B cell (primary cell): ENCODE data around the gene ELK3. TPM values are rescaled to one million over a fixed set of nuclear protein-coding genes. Genes with fewer than 3 reads are reported as not detected.

Experiments
- ATAC-seq: fragments of 200-7000 bp; cut with Tn5 transposase; one replicate; pipeline ENCODE4 v1.10.0; 2021; ENCODE audit warnings: low read depth, mild to moderate bottlenecking, moderate number of reproducible peaks, moderate library complexity
- CTCF ChIA-PET: fragments of 350-600 bp; sonication (Branson Sonifier 250); formaldehyde crosslinking; loops from one replicate; lab custom pipeline; 2021; ENCODE audit warnings: antibody characterized with exemption, inconsistent platforms; lab: Charles Lee
- POLR2A ChIA-PET: fragments of 350-600 bp; sonication (Branson Sonifier 250); formaldehyde crosslinking; loops from one replicate; lab custom pipeline; 2021; ENCODE audit warnings: antibody characterized with exemption; lab: Charles Lee
- DNase-seq: peaks from one replicate; pipeline ENCODE4 v3.0.0; 2013
- H2AFZ ChIP-seq: 2 replicates; pipeline ENCODE4 v1.6.1; 2012; ENCODE audit warnings: mild to moderate bottlenecking, low read depth, low read length; ENCODE audit not compliant: insufficient read depth, poor library complexity, severe bottlenecking
- H3K27ac ChIP-seq, 2 donors: 1 replicate in 1 of 2; 2 replicates in 1 of 2; pipeline ENCODE4 v1.5.1; 2012 to 2013; ENCODE audit warnings: low read length in 2 of 2, mild to moderate bottlenecking in 2 of 2, moderate library complexity in 1 of 2
- H3K27me3 ChIP-seq, 4 experiments: fragments of 200-600 bp in 1 of 4; sonication (generic) in 1 of 4; replicated peaks in 1 of 4; 1 replicate in 2 of 4; 2 replicates in 2 of 4; pipeline versions ENCODE4 v1.6.1 to v1.7.0; 2013 to 2016; ENCODE audit warnings: low read length in 3 of 4, mild to moderate bottlenecking in 2 of 4, mixed read lengths in 1 of 4, moderate library complexity in 1 of 4; ENCODE audit not compliant: insufficient read depth in 4 of 4, control insufficient read depth in 3 of 4; ENCODE audit errors: control extremely low read depth in 1 of 4
- H3K36me3 ChIP-seq, 2 experiments: replicated peaks in 1 of 2; 1 replicate in 1 of 2; 2 replicates in 1 of 2; pipeline versions ENCODE4 v1.6.1 to v1.7.1; 2013; ENCODE audit warnings: low read length in 1 of 2; ENCODE audit not compliant: insufficient read depth in 2 of 2, control insufficient read depth in 1 of 2; ENCODE audit errors: control extremely low read depth in 1 of 2, extremely low read depth in 1 of 2
- H3K4me1 ChIP-seq, 2 donors: fragments of 200-600 bp in 1 of 2; sonication (generic) in 1 of 2; 1 replicate in 1 of 2; 2 replicates in 1 of 2; pipeline versions ENCODE4 v1.5.1 to v1.6.1; 2013 to 2017; ENCODE audit warnings: low read length in 2 of 2; ENCODE audit not compliant: control insufficient read depth in 2 of 2, insufficient read depth in 2 of 2
- H3K4me2 ChIP-seq: replicated peaks from 2 replicates; pipeline ENCODE3; 2012; ENCODE audit warnings: mild to moderate bottlenecking, low read depth, low read length; ENCODE audit not compliant: poor library complexity, severe bottlenecking
- H3K4me3 ChIP-seq, 5 experiments: fragments of 200-600 bp in 1 of 5; sonication (generic) in 1 of 5; 1 replicate in 3 of 5; 2 replicates in 2 of 5; pipeline versions ENCODE4 v1.5.1 to v1.7.0; 2011 to 2016; ENCODE audit warnings: low read length in 4 of 5, mild to moderate bottlenecking in 4 of 5, low read depth in 2 of 5, control low read depth in 1 of 5, moderate library complexity in 1 of 5; ENCODE audit not compliant: insufficient read depth in 1 of 5; ENCODE audit errors: control extremely low read depth in 1 of 5, extremely low read depth in 1 of 5
- H3K79me2 ChIP-seq: fragments of 200-600 bp; sonication (generic); one replicate; pipeline ENCODE4 v1.6.0; 2016; ENCODE audit warnings: low read length; ENCODE audit not compliant: control insufficient read depth, insufficient read depth
- H3K9ac ChIP-seq: fragments of 200-600 bp; sonication (generic); 2 replicates; pipeline ENCODE4 v1.6.1; 2017; ENCODE audit warnings: mild to moderate bottlenecking, low read length, moderate library complexity
- H3K9me3 ChIP-seq, 3 donors: one replicate each; pipeline versions ENCODE4 v1.6.1 to v1.7.1; 2013; ENCODE audit warnings: low read length in 2 of 3; ENCODE audit not compliant: control insufficient read depth in 2 of 3, insufficient read depth in 1 of 3; ENCODE audit errors: control extremely low read depth in 1 of 3
- H4K20me1 ChIP-seq: 2 replicates; pipeline ENCODE4 v1.6.0; 2012; ENCODE audit warnings: mild to moderate bottlenecking, low read length; ENCODE audit not compliant: insufficient read depth, control insufficient read depth, poor library complexity, severe bottlenecking
- H3K27ac Mint-ChIP-seq: one replicate; pipeline ENCODE4 v1.8.0; 2021; ENCODE audit warnings: mixed read lengths
- H3K27me3 Mint-ChIP-seq: one replicate; pipeline ENCODE4 v1.8.0; 2021; ENCODE audit warnings: mixed read lengths
- H3K4me1 Mint-ChIP-seq: one replicate; pipeline ENCODE4 v1.8.0; 2021; ENCODE audit warnings: mixed read lengths
- H3K4me3 Mint-ChIP-seq: one replicate; pipeline ENCODE4 v1.8.0; 2021; ENCODE audit warnings: mixed read lengths
- H3K9me3 Mint-ChIP-seq: one replicate; pipeline ENCODE4 v1.8.0; 2022; ENCODE audit warnings: mixed read lengths; ENCODE audit not compliant: insufficient read depth
- EZH2 ChIP-seq: IDR thresholded peaks from 2 replicates; pipeline ENCODE4 v1.6.1; 2012; ENCODE audit warnings: borderline replicate concordance, low read depth, mild to moderate bottlenecking, moderate library complexity, low read length; ENCODE audit not compliant: insufficient read depth, poor library complexity, severe bottlenecking
- WGBS: methylation state at CpG from one replicate; pipeline ENCODE4 v1.1.5; 2013; ENCODE audit warnings: missing lambda C conversion rate; ENCODE audit not compliant: insufficient coverage; 5-methylcytosine and 5-hydroxymethylcytosine counted together
- intact Hi-C: fragments of 100-400 bp; cut with micrococcal nuclease; formaldehyde crosslinking; loops from one replicate; pipeline ENCODE4 v1.10.0; 2022
- polyA plus RNA-seq: library from polyadenylated mRNA; depleted of rRNA; stranded (reverse); fragments of >200 nt; gene quantifications from 2 replicates; pipeline ENCODE4 v1.2.3, GENCODE V29; 2012
- total RNA-seq, 2 donors: library from RNA; stranded (reverse); fragments of 120-200 nt in 1 of 2; gene quantifications; 1 replicate in 1 of 2; 2 replicates in 1 of 2; pipeline versions ENCODE4 v1.2.3 to v1.2.4, GENCODE V29; 2013 to 2022
- TF ChIP-seq, protein P1 (sequence below): fragments of 200-600 bp; IDR thresholded peaks from one replicate; pipeline ENCODE4 v1.8.0; 2022; ENCODE audit warnings: antibody characterized with exemption, mild to moderate bottlenecking

ELK3 gene
- total and polyA plus RNA-seq, 2 donors (not counting 1 experiment from before 2014, with no cell fraction given) = 10.5 to 87.1 TPM

DNA sequence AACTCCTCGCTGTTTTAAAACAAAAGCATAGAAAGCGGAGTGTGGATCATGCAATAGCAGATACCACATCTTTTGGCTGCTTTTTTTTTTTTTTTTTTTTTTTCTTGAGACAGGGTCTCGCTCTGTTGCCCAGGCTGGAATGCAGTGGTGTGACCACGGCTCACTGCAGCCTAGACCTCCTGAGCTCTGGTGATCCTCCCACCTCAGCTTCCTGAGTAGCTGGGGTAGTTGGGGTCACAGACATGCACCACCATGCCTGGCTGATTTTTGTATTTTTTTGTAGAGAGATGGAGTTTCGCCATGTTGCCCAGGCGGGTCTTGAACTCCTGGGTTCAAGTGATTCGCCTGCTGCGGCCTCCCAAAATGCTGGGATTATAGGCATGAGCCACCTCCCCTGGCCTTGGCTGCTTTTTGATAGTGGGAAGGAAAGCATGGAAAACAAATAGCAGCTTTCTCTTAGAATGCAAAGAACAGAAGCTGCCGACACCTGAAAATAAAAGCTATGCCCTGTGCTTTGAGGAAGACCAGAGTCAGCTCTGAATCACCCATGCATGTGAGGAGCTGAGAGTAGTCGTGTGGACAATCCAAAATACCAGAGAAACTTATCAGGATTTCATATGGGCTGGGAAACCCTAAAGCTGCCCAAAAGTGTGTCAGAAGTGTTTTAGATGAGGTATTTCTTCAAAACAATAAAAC lies 3.6 kb upstream of the ELK3 start:
- no peaks in the 10 kb centered on the region for H3K9me3 ChIP-seq
- Mint-ChIP-seq H3K27ac (peak overlapping the region; percentile 88), H3K27me3 (no peaks in the 10 kb centered on the region), H3K4me3 (peak overlapping the region; percentile 80), H3K4me1 (peaks cover 58% of the 10 kb centered on the region), H3K9me3 (no peaks in the 10 kb centered on the region)
- H3K27me3 ChIP-seq = no peaks in the 10 kb centered on the region
- peak overlapping the region; percentile 19 for H2AFZ ChIP-seq
- H3K4me3 ChIP-seq = peak overlapping the region in 2 of 5 experiments; percentile 30 to 40
- TF ChIP-seq, protein P1, sequence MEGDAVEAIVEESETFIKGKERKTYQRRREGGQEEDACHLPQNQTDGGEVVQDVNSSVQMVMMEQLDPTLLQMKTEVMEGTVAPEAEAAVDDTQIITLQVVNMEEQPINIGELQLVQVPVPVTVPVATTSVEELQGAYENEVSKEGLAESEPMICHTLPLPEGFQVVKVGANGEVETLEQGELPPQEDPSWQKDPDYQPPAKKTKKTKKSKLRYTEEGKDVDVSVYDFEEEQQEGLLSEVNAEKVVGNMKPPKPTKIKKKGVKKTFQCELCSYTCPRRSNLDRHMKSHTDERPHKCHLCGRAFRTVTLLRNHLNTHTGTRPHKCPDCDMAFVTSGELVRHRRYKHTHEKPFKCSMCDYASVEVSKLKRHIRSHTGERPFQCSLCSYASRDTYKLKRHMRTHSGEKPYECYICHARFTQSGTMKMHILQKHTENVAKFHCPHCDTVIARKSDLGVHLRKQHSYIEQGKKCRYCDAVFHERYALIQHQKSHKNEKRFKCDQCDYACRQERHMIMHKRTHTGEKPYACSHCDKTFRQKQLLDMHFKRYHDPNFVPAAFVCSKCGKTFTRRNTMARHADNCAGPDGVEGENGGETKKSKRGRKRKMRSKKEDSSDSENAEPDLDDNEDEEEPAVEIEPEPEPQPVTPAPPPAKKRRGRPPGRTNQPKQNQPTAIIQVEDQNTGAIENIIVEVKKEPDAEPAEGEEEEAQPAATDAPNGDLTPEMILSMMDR = no peak
- no peak for TF ChIP-seq EZH2
- peak overlapping the region in 1 of 2 donors; percentile 70 for H3K27ac ChIP-seq
- H3K4me2 ChIP-seq = peak overlapping the region; percentile 60
- H3K36me3 ChIP-seq = no peaks in the 10 kb centered on the region
- DNase-seq (peak; percentile 57), ATAC-seq (peak; percentile 26)
- H3K4me1 ChIP-seq = peaks cover 35 to 41% of the 10 kb centered on the region in 2 donors
- H3K79me2 ChIP-seq = peaks cover 6% of the 10 kb centered on the region
- 31% methylated on average over 6 of the region's 10 CpGs for WGBS
- CTCF ChIA-PET = interaction anchor here (0.6 to 1.8 kb wide), 11 partner anchors 10 to 326 kb away, joined by 3 to 13 read pairs (median 3); no protein-coding TSS in a partner anchor
- no peaks in the 10 kb centered on the region for H4K20me1 ChIP-seq
- POLR2A ChIA-PET = interaction anchor here (0.5 to 0.7 kb wide), 6 partner anchors 14 to 1186 kb away, joined by 3 to 10 read pairs (median 4); no protein-coding TSS in a partner anchor
- H3K9ac ChIP-seq = peak overlapping the region; percentile 23
- intact Hi-C loops = loop anchor here (1.0 to 10.0 kb wide), 3 partner anchors 25 to 333 kb away; partner anchors contain the start of gene SNRPF
